ENCODE results near the gene DNAH8.

DNA sequence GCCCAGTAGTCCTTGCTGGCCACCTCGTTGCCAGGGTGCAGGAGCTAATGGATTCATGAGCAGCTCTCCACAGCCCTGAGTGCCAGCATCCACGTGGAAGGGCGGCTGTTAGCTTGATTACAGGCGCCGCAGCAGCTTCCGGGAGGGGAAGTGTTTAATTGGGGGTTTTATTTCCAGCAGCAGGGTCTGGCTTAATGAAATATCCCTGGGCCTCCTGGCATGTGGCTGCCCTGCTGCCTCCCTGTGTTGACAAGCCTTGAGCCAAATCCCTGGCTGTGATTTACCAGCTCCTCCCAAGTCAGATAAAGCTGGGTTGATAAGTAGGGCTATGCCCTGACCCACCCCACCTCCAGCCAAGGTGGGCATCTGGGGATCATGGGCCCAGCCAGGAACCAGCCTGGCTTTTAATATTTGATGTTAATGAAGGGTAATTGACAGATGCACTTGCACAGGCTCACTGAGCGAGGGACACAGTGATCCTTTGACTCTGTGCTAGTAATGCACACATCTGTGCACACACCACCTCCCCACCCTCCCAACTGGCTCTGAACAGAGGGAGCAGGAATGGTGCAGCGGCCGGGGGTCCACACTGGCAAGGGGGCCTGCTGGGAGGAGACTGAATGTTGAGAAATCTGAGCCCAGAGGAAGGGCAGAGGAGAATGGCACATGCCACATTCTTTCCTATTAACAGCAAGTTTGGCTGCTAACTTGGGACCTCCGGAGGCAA, 347.1 kb downstream of the DNAH8 start:
- TF ChIP-seq EZH2 (IDR thresholded peaks at IDR 0.05; ENCODE audit: low read length, unreplicated experiment): no peak
- TF ChIP-seq, protein P1, sequence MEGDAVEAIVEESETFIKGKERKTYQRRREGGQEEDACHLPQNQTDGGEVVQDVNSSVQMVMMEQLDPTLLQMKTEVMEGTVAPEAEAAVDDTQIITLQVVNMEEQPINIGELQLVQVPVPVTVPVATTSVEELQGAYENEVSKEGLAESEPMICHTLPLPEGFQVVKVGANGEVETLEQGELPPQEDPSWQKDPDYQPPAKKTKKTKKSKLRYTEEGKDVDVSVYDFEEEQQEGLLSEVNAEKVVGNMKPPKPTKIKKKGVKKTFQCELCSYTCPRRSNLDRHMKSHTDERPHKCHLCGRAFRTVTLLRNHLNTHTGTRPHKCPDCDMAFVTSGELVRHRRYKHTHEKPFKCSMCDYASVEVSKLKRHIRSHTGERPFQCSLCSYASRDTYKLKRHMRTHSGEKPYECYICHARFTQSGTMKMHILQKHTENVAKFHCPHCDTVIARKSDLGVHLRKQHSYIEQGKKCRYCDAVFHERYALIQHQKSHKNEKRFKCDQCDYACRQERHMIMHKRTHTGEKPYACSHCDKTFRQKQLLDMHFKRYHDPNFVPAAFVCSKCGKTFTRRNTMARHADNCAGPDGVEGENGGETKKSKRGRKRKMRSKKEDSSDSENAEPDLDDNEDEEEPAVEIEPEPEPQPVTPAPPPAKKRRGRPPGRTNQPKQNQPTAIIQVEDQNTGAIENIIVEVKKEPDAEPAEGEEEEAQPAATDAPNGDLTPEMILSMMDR (conservative IDR thresholded peaks at IDR 0.05; ENCODE audit: low read depth, low read length): no peak
